Kidney (tissue), 14 donors: ENCODE data around the gene TLK2. TPM values are rescaled to one million over a fixed set of nuclear protein-coding genes. Genes with fewer than 3 reads are reported as not detected.
"Not testable (repeated sequence)": the region's sequence is repeated elsewhere in the genome, so short reads cannot be mapped to it uniquely, and the experiment has no call there.

ENCODE experiments used
- DNase-seq, 5 donors: peaks; one replicate each; pipeline ENCODE4 v3.0.0-alpha.2; 2013 to 2020
- FAIRE-seq: peaks from 2 replicates; lab custom pipeline; 2012; peaks lifted over from hg19 to GRCh38; lab: Jason Lieb, UNC
- H3K27ac ChIP-seq, 2 donors: one replicate each; pipeline ENCODE4 v1.7.0; 2013; ENCODE audit warnings: low read depth in 2 of 2, low read length in 2 of 2, inconsistent platforms in 1 of 2
- H3K27me3 ChIP-seq: one replicate; pipeline ENCODE4 v1.7.1; 2013; ENCODE audit warnings: low read length, inconsistent platforms; ENCODE audit not compliant: control insufficient read depth, insufficient read depth
- H3K36me3 ChIP-seq, 3 donors: one replicate each; pipeline versions ENCODE4 v1.7.0 to v1.7.1; 2013; ENCODE audit warnings: low read length in 3 of 3, control low read depth in 1 of 3, inconsistent platforms in 1 of 3; ENCODE audit not compliant: insufficient read depth in 3 of 3, control insufficient read depth in 2 of 3
- H3K4me1 ChIP-seq, 3 donors: one replicate each; pipeline versions ENCODE4 v1.7.0 to v1.7.1; 2013; ENCODE audit warnings: low read length in 3 of 3, inconsistent platforms in 1 of 3, low read depth in 1 of 3; ENCODE audit not compliant: control insufficient read depth in 2 of 3, insufficient read depth in 2 of 3
- H3K4me3 ChIP-seq, 3 donors: one replicate each; pipeline versions ENCODE4 v1.7.0 to v1.8.1; 2013; ENCODE audit warnings: low read length in 3 of 3, control low read depth in 1 of 3, inconsistent platforms in 1 of 3
- H3K9ac ChIP-seq, 3 donors: one replicate each; pipeline versions ENCODE4 v1.7.0 to v1.7.1; 2013; ENCODE audit warnings: low read length in 3 of 3, control low read depth in 1 of 3, inconsistent platforms in 1 of 3
- H3K9me3 ChIP-seq, 3 donors: one replicate each; pipeline versions ENCODE4 v1.7.0 to v1.7.1; 2013; ENCODE audit warnings: low read length in 3 of 3, control low read depth in 1 of 3, inconsistent platforms in 1 of 3; ENCODE audit not compliant: control insufficient read depth in 2 of 3, insufficient read depth in 1 of 3
- intact Hi-C: fragments of 100-400 bp; cut with DNase I; formaldehyde crosslinking; loops from one replicate; pipeline ENCODE4 v1.11.1; 2022
- polyA plus RNA-seq: library from polyadenylated mRNA; stranded (reverse); fragments of 350-450 nt; fragmentation: Illumina TruSeq; extraction: RNeasy Lipid Tissue Mini Kit (QIAGEN cat#74804); gene quantifications from one replicate; pipeline ENCODE4 v1.2.3, GENCODE V29; 2014; ENCODE audit warnings: low read depth, low replicate concordance; ENCODE audit not compliant: insufficient read depth
- total RNA-seq: library from RNA; stranded (reverse); fragmentation: NEBNext Ultra II Directional; extraction: Animal tissue kit (Norgen Biotek cat#: 25700); gene quantifications from one replicate; pipeline ENCODE4 v1.2.1, GENCODE V29; 2021
- TF ChIP-seq, protein P1 (sequence below): IDR thresholded peaks from 3 replicates; pipeline ENCODE4 v1.5.1; 2012; ENCODE audit warnings: mild to moderate bottlenecking, moderate library complexity, borderline replicate concordance; ENCODE audit not compliant: insufficient read depth; ENCODE audit errors: extremely low read depth
- donor health status: control.
- donor health status: control.
- donor health status: control.
- donor health status: control.
- donor health status: control.
- donor health status: DM: yes; HTN: yes; CAD: no.
- donor health status: Normal renal cell carcinoma (clear cell type).

The TLK2 gene
- total and polyA plus RNA-seq, 2 donors from 2014 or later, result 15.6 to 43.0 TPM

DNA sequence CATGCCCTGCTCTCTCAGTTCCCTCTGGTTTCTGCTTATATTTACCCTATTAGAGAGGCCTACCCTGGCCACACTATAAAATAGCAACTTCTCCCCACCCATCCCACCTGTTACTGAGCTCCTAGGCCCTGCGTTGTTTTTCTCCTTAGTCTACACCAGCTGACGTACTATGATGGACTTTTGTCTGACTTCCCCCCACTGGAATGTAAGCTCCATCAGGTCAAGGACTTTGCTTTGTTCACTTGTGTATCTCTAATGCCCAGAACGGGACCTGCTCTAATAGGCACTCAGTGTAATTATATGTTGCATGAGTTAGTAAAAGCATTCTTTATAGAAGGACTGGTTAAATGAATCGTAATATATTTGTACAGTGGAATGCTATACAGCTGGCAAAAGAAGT, 62.4 kb downstream of the TLK2 start:
- H3K4me3 ChIP-seq, intact Hi-C loops, H3K27me3 ChIP-seq, DNase-seq, H3K27ac ChIP-seq, H3K4me1 ChIP-seq, FAIRE-seq, H3K36me3 ChIP-seq, H3K9me3 ChIP-seq, H3K9ac ChIP-seq: not testable (repeated sequence)

DNA sequence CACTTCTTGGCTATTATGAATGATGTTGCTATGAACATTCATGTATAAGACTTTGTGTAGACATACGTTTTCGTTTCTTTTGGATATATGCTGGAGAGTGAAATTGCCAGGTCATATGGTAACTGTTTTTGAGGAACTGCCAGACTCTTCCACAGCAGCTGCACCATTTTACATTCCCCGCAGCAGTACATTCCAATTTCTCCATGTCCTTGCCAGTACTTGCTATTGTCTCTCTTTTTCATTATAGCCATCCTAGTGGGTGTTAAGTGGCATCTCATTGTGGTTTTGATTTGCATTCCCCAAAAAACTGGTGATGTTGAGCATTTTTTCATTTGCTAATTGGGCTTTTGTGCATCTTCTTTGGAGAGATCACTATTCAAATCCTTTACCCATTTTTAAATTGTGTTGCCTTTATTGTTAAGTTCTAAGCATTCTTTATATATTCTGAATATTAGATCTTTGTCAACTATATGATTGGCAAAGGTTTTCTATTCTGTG, 64.7 kb downstream of the TLK2 start:
- H3K27ac ChIP-seq, H3K9ac ChIP-seq, H3K36me3 ChIP-seq, H3K9me3 ChIP-seq, intact Hi-C loops, H3K27me3 ChIP-seq, FAIRE-seq, DNase-seq, H3K4me3 ChIP-seq, H3K4me1 ChIP-seq: not testable (repeated sequence)

DNA sequence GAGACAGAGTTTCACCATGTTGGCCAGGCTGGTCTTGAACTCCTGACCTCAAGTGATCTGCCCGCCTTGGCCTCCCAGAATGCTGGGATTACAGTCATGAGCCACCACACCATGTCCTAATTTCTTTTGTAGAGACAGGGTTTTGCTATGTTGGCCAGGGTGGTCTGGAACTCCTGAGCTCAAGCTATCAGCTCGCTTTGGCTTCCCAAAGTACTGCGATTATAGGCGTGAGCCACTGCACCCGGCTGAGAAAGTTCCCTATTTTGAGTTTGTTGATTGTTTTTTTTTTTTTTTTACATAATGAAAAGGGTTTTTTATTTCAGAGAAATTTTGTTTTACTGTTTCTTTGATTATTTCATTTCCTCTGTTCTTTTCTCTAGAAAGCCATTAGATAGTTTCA, 67.4 kb downstream of the TLK2 start:
- H3K9me3 ChIP-seq, H3K36me3 ChIP-seq, intact Hi-C loops, H3K27me3 ChIP-seq, FAIRE-seq, H3K4me1 ChIP-seq, H3K9ac ChIP-seq, H3K27ac ChIP-seq, H3K4me3 ChIP-seq, DNase-seq: not testable (repeated sequence)

DNA sequence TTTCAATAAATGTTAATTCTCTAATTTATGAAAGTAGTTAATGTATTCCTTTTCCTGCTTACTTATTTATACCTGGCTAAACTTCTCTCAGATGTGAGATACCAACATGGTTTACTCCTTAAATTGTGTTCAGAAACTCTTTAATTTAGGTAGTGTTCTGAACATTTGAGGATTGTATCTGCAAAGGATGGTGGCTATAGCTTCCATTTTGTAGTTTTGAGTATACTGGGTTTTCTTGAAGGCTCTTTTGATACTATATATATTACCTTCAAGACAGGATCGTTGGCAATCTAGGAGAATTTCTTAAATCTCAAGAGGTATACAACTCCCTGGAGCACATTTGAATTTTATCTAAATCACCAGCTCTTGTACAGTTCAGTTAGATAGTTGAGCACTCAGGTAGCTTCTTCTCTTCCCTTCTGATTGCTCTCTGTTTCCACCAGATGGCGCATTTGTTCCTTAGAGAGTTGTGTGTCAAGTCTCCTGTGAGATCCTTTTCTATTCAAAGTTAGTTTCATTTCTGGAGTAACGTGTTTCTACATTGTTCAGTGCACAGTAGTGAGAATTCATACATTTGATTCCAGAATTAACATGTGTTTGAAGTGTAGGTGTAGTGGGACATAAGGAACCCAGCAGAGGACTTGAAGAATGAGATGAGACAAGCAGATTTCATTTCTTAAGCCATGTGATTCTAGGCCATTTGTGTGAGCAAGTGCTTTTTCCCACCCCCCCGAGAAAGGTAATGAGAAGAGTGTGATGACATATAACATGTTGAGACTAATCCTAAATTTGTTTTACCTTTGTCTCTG, 74.4 kb downstream of the TLK2 start:
- FAIRE-seq, result peak; percentile 90
- intact Hi-C loops, H3K4me3 ChIP-seq, H3K9me3 ChIP-seq, H3K4me1 ChIP-seq, H3K27me3 ChIP-seq, H3K27ac ChIP-seq, H3K9ac ChIP-seq, H3K36me3 ChIP-seq: not testable (repeated sequence)
- DNase-seq, result peak in 3 of 5 donors; percentile 11 to 48 (median 12)
- TF ChIP-seq, protein P1, sequence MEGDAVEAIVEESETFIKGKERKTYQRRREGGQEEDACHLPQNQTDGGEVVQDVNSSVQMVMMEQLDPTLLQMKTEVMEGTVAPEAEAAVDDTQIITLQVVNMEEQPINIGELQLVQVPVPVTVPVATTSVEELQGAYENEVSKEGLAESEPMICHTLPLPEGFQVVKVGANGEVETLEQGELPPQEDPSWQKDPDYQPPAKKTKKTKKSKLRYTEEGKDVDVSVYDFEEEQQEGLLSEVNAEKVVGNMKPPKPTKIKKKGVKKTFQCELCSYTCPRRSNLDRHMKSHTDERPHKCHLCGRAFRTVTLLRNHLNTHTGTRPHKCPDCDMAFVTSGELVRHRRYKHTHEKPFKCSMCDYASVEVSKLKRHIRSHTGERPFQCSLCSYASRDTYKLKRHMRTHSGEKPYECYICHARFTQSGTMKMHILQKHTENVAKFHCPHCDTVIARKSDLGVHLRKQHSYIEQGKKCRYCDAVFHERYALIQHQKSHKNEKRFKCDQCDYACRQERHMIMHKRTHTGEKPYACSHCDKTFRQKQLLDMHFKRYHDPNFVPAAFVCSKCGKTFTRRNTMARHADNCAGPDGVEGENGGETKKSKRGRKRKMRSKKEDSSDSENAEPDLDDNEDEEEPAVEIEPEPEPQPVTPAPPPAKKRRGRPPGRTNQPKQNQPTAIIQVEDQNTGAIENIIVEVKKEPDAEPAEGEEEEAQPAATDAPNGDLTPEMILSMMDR, result peak; percentile 18

DNA sequence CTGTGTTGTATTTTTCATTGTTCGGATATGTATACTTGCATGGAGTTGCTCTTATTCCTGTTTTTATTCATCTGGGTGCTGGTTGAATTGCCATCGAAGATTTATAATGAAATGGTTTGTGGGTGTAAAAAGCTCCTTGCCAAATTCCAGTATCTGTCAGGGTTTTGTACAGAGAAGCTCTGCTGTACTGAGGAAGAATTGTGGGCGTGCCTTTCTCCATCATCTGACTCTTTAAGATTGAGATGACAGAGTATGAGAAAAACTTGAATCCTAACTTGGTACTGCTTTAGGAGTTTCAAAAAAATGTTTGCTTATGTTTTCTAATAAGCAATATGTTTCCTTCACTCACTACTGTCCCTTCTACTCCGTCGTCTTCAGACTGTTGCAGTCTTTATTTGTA, 78.9 kb downstream of the TLK2 start:
- H3K4me1 ChIP-seq, H3K4me3 ChIP-seq, intact Hi-C loops, FAIRE-seq, H3K36me3 ChIP-seq, H3K9ac ChIP-seq, DNase-seq, H3K27ac ChIP-seq, H3K9me3 ChIP-seq, H3K27me3 ChIP-seq: not testable (repeated sequence)

DNA sequence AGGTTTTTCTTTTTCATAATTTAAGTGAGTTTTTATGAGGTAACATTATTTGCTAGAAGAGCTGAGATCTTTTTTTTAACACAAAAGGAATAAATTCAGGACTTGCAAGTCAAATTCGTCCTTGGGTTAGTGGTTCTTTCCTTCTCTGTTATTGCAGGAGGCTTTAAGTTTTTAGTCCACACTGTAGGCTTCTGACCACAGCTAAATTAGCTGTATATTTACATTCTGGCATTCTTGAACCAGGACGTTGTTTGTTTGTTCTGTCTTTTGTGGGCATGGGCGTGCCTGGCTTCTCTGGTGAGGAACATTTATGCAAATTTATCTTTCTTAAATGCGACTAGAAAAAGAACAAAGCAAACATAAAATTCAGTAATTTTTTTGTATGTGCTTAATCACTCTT, 80.3 kb downstream of the TLK2 start:
- intact Hi-C loops, DNase-seq, FAIRE-seq, H3K27ac ChIP-seq, H3K36me3 ChIP-seq, H3K4me3 ChIP-seq, H3K27me3 ChIP-seq, H3K9me3 ChIP-seq, H3K4me1 ChIP-seq, H3K9ac ChIP-seq: not testable (repeated sequence)

DNA sequence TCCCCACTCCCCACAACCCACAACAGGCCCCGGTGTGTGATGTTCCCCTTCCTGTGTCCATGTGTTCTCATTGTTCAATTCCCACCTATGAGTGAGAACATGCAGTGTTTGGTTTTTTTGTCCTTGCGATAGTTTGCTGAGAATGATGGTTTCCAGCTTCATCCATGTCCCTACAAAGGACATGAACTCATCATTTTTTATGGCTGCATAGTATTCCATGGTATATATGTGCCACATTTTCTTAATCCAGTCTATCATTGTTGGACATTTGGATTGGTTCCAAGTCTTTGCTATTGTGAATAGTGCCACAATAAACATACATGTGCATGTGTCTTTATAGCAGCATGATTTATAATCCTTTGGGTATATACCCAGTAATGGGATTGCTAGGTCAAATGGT, 82.3 kb downstream of the TLK2 start:
- H3K9me3 ChIP-seq, H3K4me1 ChIP-seq, FAIRE-seq, H3K9ac ChIP-seq, H3K4me3 ChIP-seq, H3K27me3 ChIP-seq, intact Hi-C loops, DNase-seq, H3K27ac ChIP-seq, H3K36me3 ChIP-seq: not testable (repeated sequence)
